ENCODE data around the gene HHIPL1. TPM values are rescaled to one million over a fixed set of nuclear protein-coding genes. Genes with fewer than 3 reads are reported as not detected.
A peak's percentile ranks its signal among the peaks of the same experiment; 100 is the strongest.

Gene HHIPL1
- total RNA-seq, 1 experiment from 2014 or later: 0.06 TPM

GRCh38 chr14:99681832-99682148, 36.9 kb downstream of the HHIPL1 start:
- intact Hi-C loops (cut with micrococcal nuclease; ENCODE audit: unreplicated experiment): loop anchor here (1.0 to 2.0 kb wide), 2 partner anchors 77 to 204 kb away; partner anchors contain the start of gene CCDC85C
- CTCF ChIA-PET: no interaction called here
- BruUV-seq (replicated peaks): no TSS peak

GRCh38 chr14:99682809-99683618, 38.1 kb downstream of the HHIPL1 start:
- peak; percentile 84 for DNase-seq (ENCODE audit: low spot score)
- TSS peak; percentile 84 for BruUV-seq (replicated peaks)
- intact Hi-C loops (cut with micrococcal nuclease; ENCODE audit: unreplicated experiment): loop anchor here (1.0 to 2.0 kb wide), 2 partner anchors 78 to 202 kb away; partner anchors contain the start of gene CCDC85C
- ChIA-PET POLR2A (ENCODE audit: low non-redundant PET) (no interaction called here), CTCF (interaction anchor here (0.6 to 1.4 kb wide), 3 partner anchors 202 to 288 kb away, joined by 3 to 4 read pairs (median 4); no protein-coding TSS in a partner anchor)
- Histone ChIP-seq H3K9me3 (ENCODE audit: low read depth, low read length, poor library complexity, severe bottlenecking) (peaks cover 12% of the 10 kb centered on the region), H3K27ac (ENCODE audit: low read depth, low read length, poor library complexity, severe bottlenecking) (peak overlapping the region; percentile 84), H3K4me1 (ENCODE audit: insufficient read depth, low read length, poor library complexity, severe bottlenecking) (no peaks in the 10 kb centered on the region), H3K27me3 (replicated peaks; ENCODE audit: insufficient read depth, low read depth, low read length, poor library complexity) (peaks cover 5% of the 10 kb centered on the region), H3K36me3 (ENCODE audit: insufficient read depth, low read length, poor library complexity, severe bottlenecking) (no peaks in the 10 kb centered on the region), H3K4me3 (ENCODE audit: low read depth, low read length, poor library complexity, severe bottlenecking) (peak overlapping the region; percentile 98)
- TF ChIP-seq CTCF (conservative IDR thresholded peaks at IDR 0.05; ENCODE audit: low read depth, low read length) (peak; percentile 98), EZH2 (IDR thresholded peaks at IDR 0.05; ENCODE audit: borderline replicate concordance, low read depth, low read length, poor library complexity, severe bottlenecking) (no peak)

More at GRCh38 chr14:99681832-99682148, 36.9 kb downstream of the HHIPL1 start:
- DNase-seq (ENCODE audit: low spot score): no peak
- TF ChIP-seq EZH2 (IDR thresholded peaks at IDR 0.05; ENCODE audit: borderline replicate concordance, low read depth, low read length, poor library complexity, severe bottlenecking) (no peak), CTCF (conservative IDR thresholded peaks at IDR 0.05; ENCODE audit: low read depth, low read length) (no peak)
- POLR2A ChIA-PET (ENCODE audit: low non-redundant PET): no interaction called here
- Histone ChIP-seq H3K9me3 (ENCODE audit: low read depth, low read length, poor library complexity, severe bottlenecking) (peaks cover 19% of the 10 kb centered on the region), H3K4me1 (ENCODE audit: insufficient read depth, low read length, poor library complexity, severe bottlenecking) (no peaks in the 10 kb centered on the region), H3K27me3 (replicated peaks; ENCODE audit: insufficient read depth, low read depth, low read length, poor library complexity) (peaks cover 1% of the 10 kb centered on the region), H3K36me3 (ENCODE audit: insufficient read depth, low read length, poor library complexity, severe bottlenecking) (no peaks in the 10 kb centered on the region), H3K27ac (ENCODE audit: low read depth, low read length, poor library complexity, severe bottlenecking) (no peak overlapping the region), H3K4me3 (ENCODE audit: low read depth, low read length, poor library complexity, severe bottlenecking) (no peak overlapping the region)

GRCh38 chr14:99683619-99684409, 38.9 kb downstream of the HHIPL1 start, which contains the start of gene CYP46A1:
Gene CYP46A1, plus strand, starts transcription at chr14:99684298. Its CDS starts 120 bp downstream, at chr14:99684418.
- peak; percentile 99 for DNase-seq (ENCODE audit: low spot score)

More at GRCh38 chr14:99683619-99684409, 38.9 kb downstream of the HHIPL1 start, which contains the start of gene CYP46A1:
- peaks cover 4% of the 10 kb centered on the region for H3K9me3 ChIP-seq (ENCODE audit: low read depth, low read length, poor library complexity, severe bottlenecking)
- H3K4me3 ChIP-seq (ENCODE audit: low read depth, low read length, poor library complexity, severe bottlenecking): peak within 1 kb of the TSS; percentile 98
- no TSS peak for BruUV-seq (replicated peaks)
- ChIA-PET CTCF (interaction anchor here (0.6 to 1.4 kb wide), 9 partner anchors 17 to 341 kb away, joined by 3 to 14 read pairs (median 4); no protein-coding TSS in a partner anchor), POLR2A (ENCODE audit: low non-redundant PET) (interaction anchor here (0.6 kb wide), 1 partner anchor 288 kb away, joined by 7 read pairs; no protein-coding TSS in a partner anchor)
- no peaks in the 10 kb centered on the region for H3K4me1 ChIP-seq (ENCODE audit: insufficient read depth, low read length, poor library complexity, severe bottlenecking)
- H3K36me3 ChIP-seq (ENCODE audit: insufficient read depth, low read length, poor library complexity, severe bottlenecking): no peaks in the 10 kb centered on the region
- intact Hi-C loops (cut with micrococcal nuclease; ENCODE audit: unreplicated experiment): loop anchor here (2.0 kb wide), 1 partner anchor 79 kb away; the partner anchor contains the start of gene CCDC85C
- no peak for TF ChIP-seq CTCF (conservative IDR thresholded peaks at IDR 0.05; ENCODE audit: low read depth, low read length)
- TF ChIP-seq EZH2 (IDR thresholded peaks at IDR 0.05; ENCODE audit: borderline replicate concordance, low read depth, low read length, poor library complexity, severe bottlenecking): no peak
- peaks cover 5% of the 10 kb centered on the region for H3K27me3 ChIP-seq (replicated peaks; ENCODE audit: insufficient read depth, low read depth, low read length, poor library complexity)
- H3K27ac ChIP-seq (ENCODE audit: low read depth, low read length, poor library complexity, severe bottlenecking): peak within 1 kb of the TSS; percentile 84

Data from A673 (cell line).